LHCN-M2 (cell line): Measurements from ENCODE around the gene PTPRZ1. TPM values are rescaled to one million over a fixed set of nuclear protein-coding genes. Genes with fewer than 3 reads are reported as not detected.

Experiments
- DNase-seq: peaks from one replicate; pipeline ENCODE4 v3.0.0-alpha.2; 2012; ENCODE audit warnings: low read depth
- total RNA-seq: library from RNA; depleted of rRNA; stranded (reverse); fragments of >200 nt; gene quantifications from 2 replicates; pipeline ENCODE4 v1.2.3, GENCODE V29; 2014

PTPRZ1 gene
- total RNA-seq, 1 experiment from 2014 or later: not detected

- no peak for DNase-seq
These were observed 18.8 kb downstream of the PTPRZ1 start for GRCh38 chr7:121891731-121892130.

GRCh38 chr7:121901026-121901425, 28.1 kb downstream of the PTPRZ1 start:
- no peak for DNase-seq

- DNase-seq: no peak
These were observed 31.2 kb downstream of the PTPRZ1 start for GRCh38 chr7:121904120-121904519.

- DNase-seq: no peak
These were observed 35.1 kb downstream of the PTPRZ1 start for GRCh38 chr7:121908042-121908441.

GRCh38 chr7:121909716-121910345, 36.9 kb downstream of the PTPRZ1 start:
- no peak for DNase-seq

- DNase-seq: no peak
These were observed 41.1 kb downstream of the PTPRZ1 start for GRCh38 chr7:121913947-121914675.

- DNase-seq: no peak
These were observed 41.8 kb downstream of the PTPRZ1 start for GRCh38 chr7:121914676-121915279.

- DNase-seq: no peak
These were observed 43.2 kb downstream of the PTPRZ1 start for GRCh38 chr7:121916211-121916610.

GRCh38 chr7:121919986-121920385, 47.0 kb downstream of the PTPRZ1 start:
- no peak for DNase-seq

- DNase-seq: no peak
These were observed 51.6 kb downstream of the PTPRZ1 start for GRCh38 chr7:121924269-121925186.

- DNase-seq: no peak
These were observed 58.4 kb downstream of the PTPRZ1 start for GRCh38 chr7:121931149-121931902.

GRCh38 chr7:121932768-121933167, 59.8 kb downstream of the PTPRZ1 start:
- no peak for DNase-seq

GRCh38 chr7:121936951-121937623, 64.1 kb downstream of the PTPRZ1 start:
- DNase-seq: peak; percentile 5

GRCh38 chr7:121938429-121938996, 65.6 kb downstream of the PTPRZ1 start:
- DNase-seq: no peak

- DNase-seq: no peak
These were observed 68.0 kb downstream of the PTPRZ1 start for GRCh38 chr7:121940918-121941317.

GRCh38 chr7:121941830-121942229, 68.9 kb downstream of the PTPRZ1 start:
- no peak for DNase-seq

GRCh38 chr7:121945066-121945465, 72.1 kb downstream of the PTPRZ1 start:
- DNase-seq: no peak

- DNase-seq: no peak
These were observed 72.7 kb downstream of the PTPRZ1 start for GRCh38 chr7:121945480-121946236.

- no peak for DNase-seq
These were observed 80.2 kb downstream of the PTPRZ1 start for GRCh38 chr7:121953164-121953563.
